GM23338 (cell line): ENCODE measurements around the gene SLC51B. TPM values are rescaled to one million over a fixed set of nuclear protein-coding genes. Genes with fewer than 3 reads are reported as not detected.

Experiments used
- ATAC-seq: fragments of 200-7000 bp; cut with Tn5 transposase; 3 replicates; pipeline ENCODE4 v1.9.1; 2020
- DNase-seq: peaks from one replicate; pipeline ENCODE4 v3.0.0-alpha.2; 2015; ENCODE audit warnings: low spot score
- H2AFZ ChIP-seq: fragments of 200-600 bp; sonication (generic); 2 replicates; pipeline ENCODE4 v1.8.0; 2016; ENCODE audit warnings: antibody characterized with exemption, mild to moderate bottlenecking, moderate library complexity
- H3F3A ChIP-seq: fragments of 200-600 bp; sonication (generic); replicated peaks from 2 replicates; pipeline ENCODE4 v1.8.0; 2017; ENCODE audit warnings: antibody characterized with exemption, mixed run types, low read depth
- H3K27ac ChIP-seq: fragments of 200-600 bp; sonication (generic); 2 replicates; pipeline ENCODE4 v1.6.1; 2016; ENCODE audit warnings: low read depth
- H3K27me3 ChIP-seq: fragments of 200-600 bp; sonication (generic); 2 replicates; pipeline ENCODE4 v1.8.0; 2016; ENCODE audit warnings: mild to moderate bottlenecking, mixed run types, moderate library complexity; ENCODE audit not compliant: insufficient read depth
- H3K36me3 ChIP-seq: fragments of 200-600 bp; sonication (generic); 2 replicates; pipeline ENCODE4 v1.8.0; 2016; ENCODE audit warnings: mild to moderate bottlenecking; ENCODE audit not compliant: insufficient read depth
- H3K4me1 ChIP-seq: fragments of 200-600 bp; sonication (generic); 2 replicates; pipeline ENCODE4 v1.8.0; 2016; ENCODE audit warnings: mild to moderate bottlenecking, moderate library complexity; ENCODE audit not compliant: insufficient read depth
- H3K4me2 ChIP-seq: fragments of 200-600 bp; sonication (generic); 2 replicates; pipeline ENCODE4 v1.7.1; 2017; ENCODE audit warnings: mixed run types
- H3K4me3 ChIP-seq: fragments of 200-600 bp; sonication (generic); 2 replicates; pipeline ENCODE4 v1.6.1; 2016; ENCODE audit warnings: mixed run types
- H3K79me2 ChIP-seq: fragments of 200-600 bp; sonication (generic); replicated peaks from 2 replicates; pipeline ENCODE4 v1.8.0; 2017; ENCODE audit warnings: mild to moderate bottlenecking; ENCODE audit not compliant: insufficient read depth
- H3K9me2 ChIP-seq: fragments of 200-600 bp; sonication (generic); 2 replicates; pipeline ENCODE4 v1.8.0; 2017; ENCODE audit not compliant: insufficient read depth
- H4K20me1 ChIP-seq: fragments of 200-600 bp; sonication (generic); replicated peaks from 2 replicates; pipeline ENCODE4 v1.8.0; 2017; ENCODE audit warnings: mild to moderate bottlenecking; ENCODE audit not compliant: insufficient read depth
- H3K27ac Mint-ChIP-seq: 2 replicates; pipeline ENCODE4 v1.8.0; 2020; ENCODE audit warnings: inconsistent platforms, mild to moderate bottlenecking, moderate library complexity, mixed read lengths
- H3K27me3 Mint-ChIP-seq: 3 replicates; pipeline ENCODE4 v1.8.0; 2022; ENCODE audit warnings: low read depth, mild to moderate bottlenecking, moderate library complexity, mixed read lengths, inconsistent platforms; ENCODE audit not compliant: insufficient read depth, poor library complexity
- H3K36me3 Mint-ChIP-seq: 3 replicates; pipeline ENCODE4 v1.8.0; 2021; ENCODE audit warnings: low read depth, mild to moderate bottlenecking, inconsistent platforms, moderate library complexity, mixed read lengths
- H3K4me1 Mint-ChIP-seq: 3 replicates; pipeline ENCODE4 v1.8.0; 2020; ENCODE audit warnings: mild to moderate bottlenecking, inconsistent platforms, mixed read lengths
- H3K4me3 Mint-ChIP-seq: 3 replicates; pipeline ENCODE4 v1.8.0; 2021; ENCODE audit warnings: moderate library complexity, mild to moderate bottlenecking, inconsistent platforms, mixed read lengths
- H3K9me3 Mint-ChIP-seq: 3 replicates; pipeline ENCODE4 v1.8.0; 2020; ENCODE audit warnings: moderate library complexity, mild to moderate bottlenecking, inconsistent platforms, mixed read lengths
- polyA plus RNA-seq: library from polyadenylated mRNA; unstranded; fragments of >200 nt; fragmentation: Nextera tagmentation; extraction: Ambion mirVana; gene quantifications from 2 replicates; pipeline ENCODE4 v1.2.1, GENCODE V29; 2016
- total RNA-seq: library from RNA; depleted of rRNA; stranded (reverse); fragments of >200 nt; shearing (Covaris generic); gene quantifications from 2 replicates; pipeline ENCODE4 v1.2.3, GENCODE V29; 2014
- TF ChIP-seq, protein P1 (sequence below): fragments of 250-450 bp; sonication (Bioruptor Pico); IDR thresholded peaks from 2 replicates; pipeline ENCODE4 v1.5.0; 2020; ENCODE audit warnings: mild to moderate bottlenecking, moderate library complexity
- TF ChIP-seq, protein P2 (sequence below): IDR thresholded peaks from 2 replicates; pipeline ENCODE4 v1.6.1; 2016; ENCODE audit warnings: antibody characterized with exemption
- TF ChIP-seq, protein P3 (sequence below), 2 experiments: fragments of 200-600 bp in 1 of 2; sonication (generic) in 1 of 2; conservative IDR thresholded peaks; 2 replicates each; pipeline versions ENCODE4 v1.5.1 to v1.6.1; 2016 to 2017; ENCODE audit warnings: antibody characterized with exemption in 2 of 2, low read depth in 2 of 2, mild to moderate bottlenecking in 2 of 2, moderate library complexity in 1 of 2

SLC51B gene
- total and polyA plus RNA-seq, 2 experiments from 2014 or later: not detected

DNA sequence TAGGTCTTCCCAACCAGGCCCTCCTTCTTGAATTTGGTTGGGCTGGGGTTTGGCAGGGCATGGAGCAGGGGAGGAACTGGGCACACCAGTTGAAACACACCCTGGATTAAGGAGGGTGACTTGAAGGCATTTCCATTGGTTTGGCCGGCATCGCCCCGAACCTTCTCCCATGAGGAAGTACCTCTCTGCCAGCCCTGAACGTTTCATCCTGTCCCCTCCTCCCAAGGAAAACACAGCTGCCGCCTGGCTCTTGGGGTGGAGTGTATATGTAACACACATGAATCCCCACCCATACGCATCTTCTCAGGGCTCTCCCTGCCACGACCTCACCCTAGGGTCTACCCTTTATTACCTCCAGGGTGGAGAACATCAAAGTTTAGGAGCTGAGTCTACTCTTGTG, 55.3 kb downstream of the SLC51B start (continued):
- TF ChIP-seq, protein P1, sequence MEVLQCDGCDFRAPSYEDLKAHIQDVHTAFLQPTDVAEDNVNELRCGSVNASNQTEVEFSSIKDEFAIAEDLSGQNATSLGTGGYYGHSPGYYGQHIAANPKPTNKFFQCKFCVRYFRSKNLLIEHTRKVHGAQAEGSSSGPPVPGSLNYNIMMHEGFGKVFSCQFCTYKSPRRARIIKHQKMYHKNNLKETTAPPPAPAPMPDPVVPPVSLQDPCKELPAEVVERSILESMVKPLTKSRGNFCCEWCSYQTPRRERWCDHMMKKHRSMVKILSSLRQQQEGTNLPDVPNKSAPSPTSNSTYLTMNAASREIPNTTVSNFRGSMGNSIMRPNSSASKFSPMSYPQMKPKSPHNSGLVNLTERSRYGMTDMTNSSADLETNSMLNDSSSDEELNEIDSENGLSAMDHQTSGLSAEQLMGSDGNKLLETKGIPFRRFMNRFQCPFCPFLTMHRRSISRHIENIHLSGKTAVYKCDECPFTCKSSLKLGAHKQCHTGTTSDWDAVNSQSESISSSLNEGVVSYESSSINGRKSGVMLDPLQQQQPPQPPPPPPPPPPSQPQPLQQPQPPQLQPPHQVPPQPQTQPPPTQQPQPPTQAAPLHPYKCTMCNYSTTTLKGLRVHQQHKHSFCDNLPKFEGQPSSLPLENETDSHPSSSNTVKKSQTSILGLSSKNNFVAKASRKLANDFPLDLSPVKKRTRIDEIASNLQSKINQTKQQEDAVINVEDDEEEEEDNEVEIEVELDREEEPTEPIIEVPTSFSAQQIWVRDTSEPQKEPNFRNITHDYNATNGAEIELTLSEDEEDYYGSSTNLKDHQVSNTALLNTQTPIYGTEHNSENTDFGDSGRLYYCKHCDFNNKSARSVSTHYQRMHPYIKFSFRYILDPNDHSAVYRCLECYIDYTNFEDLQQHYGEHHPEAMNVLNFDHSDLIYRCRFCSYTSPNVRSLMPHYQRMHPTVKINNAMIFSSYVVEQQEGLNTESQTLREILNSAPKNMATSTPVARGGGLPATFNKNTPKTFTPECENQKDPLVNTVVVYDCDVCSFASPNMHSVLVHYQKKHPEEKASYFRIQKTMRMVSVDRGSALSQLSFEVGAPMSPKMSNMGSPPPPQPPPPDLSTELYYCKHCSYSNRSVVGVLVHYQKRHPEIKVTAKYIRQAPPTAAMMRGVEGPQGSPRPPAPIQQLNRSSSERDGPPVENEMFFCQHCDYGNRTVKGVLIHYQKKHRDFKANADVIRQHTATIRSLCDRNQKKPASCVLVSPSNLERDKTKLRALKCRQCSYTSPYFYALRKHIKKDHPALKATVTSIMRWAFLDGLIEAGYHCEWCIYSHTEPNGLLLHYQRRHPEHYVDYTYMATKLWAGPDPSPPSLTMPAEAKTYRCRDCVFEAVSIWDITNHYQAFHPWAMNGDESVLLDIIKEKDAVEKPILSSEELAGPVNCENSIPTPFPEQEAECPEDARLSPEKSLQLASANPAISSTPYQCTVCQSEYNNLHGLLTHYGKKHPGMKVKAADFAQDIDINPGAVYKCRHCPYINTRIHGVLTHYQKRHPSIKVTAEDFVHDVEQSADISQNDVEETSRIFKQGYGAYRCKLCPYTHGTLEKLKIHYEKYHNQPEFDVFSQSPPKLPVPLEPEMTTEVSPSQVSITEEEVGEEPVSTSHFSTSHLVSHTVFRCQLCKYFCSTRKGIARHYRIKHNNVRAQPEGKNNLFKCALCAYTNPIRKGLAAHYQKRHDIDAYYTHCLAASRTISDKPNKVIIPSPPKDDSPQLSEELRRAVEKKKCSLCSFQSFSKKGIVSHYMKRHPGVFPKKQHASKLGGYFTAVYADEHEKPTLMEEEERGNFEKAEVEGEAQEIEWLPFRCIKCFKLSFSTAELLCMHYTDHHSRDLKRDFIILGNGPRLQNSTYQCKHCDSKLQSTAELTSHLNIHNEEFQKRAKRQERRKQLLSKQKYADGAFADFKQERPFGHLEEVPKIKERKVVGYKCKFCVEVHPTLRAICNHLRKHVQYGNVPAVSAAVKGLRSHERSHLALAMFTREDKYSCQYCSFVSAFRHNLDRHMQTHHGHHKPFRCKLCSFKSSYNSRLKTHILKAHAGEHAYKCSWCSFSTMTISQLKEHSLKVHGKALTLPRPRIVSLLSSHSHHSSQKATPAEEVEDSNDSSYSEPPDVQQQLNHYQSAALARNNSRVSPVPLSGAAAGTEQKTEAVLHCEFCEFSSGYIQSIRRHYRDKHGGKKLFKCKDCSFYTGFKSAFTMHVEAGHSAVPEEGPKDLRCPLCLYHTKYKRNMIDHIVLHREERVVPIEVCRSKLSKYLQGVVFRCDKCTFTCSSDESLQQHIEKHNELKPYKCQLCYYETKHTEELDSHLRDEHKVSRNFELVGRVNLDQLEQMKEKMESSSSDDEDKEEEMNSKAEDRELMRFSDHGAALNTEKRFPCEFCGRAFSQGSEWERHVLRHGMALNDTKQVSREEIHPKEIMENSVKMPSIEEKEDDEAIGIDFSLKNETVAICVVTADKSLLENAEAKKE (CRISPR knock-in tag): no peak

DNA sequence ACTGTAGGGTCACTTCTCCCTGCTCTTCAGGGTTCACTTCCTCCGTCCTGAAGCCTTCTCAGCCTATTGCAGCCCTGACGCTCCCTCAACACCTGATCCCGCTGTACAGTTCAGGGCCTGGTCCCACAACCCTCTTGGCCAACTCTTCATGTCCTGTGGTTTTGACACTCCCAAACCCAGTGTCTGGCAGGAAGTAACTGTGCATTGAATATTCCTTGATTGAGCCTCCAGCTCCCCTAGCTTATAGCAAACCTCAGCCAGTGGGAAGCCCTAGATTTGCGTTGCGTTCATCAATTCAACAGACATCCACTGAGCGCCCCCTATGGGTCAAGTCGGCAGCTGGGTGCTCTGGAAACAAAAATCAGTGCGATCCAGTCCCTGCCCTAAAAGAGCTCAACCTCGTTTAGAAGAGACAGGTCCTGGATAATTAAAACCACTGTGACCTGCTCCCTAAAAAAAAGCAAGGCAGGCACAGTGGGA, 56.3 kb downstream of the SLC51B start:
- DNase-seq (peak; percentile 95), ATAC-seq (peak; percentile 78)
- Mint-ChIP-seq H3K4me3 (peak overlapping the region; percentile 87), H3K36me3 (no peaks in the 10 kb centered on the region), H3K9me3 (no peaks in the 10 kb centered on the region), H3K27me3 (peaks cover 17% of the 10 kb centered on the region), H3K27ac (peak overlapping the region; percentile 68), H3K4me1 (peaks cover 4% of the 10 kb centered on the region; the same call in 1 of the 3 replicates)
- H3K4me1 ChIP-seq: peaks cover 5% of the 10 kb centered on the region; the same call in 1 of the 2 replicates
- H4K20me1 ChIP-seq: no peaks in the 10 kb centered on the region; the same call in 1 of the 2 replicates
- H3K79me2 ChIP-seq: no peaks in the 10 kb centered on the region
- H3K9me2 ChIP-seq: no peaks in the 10 kb centered on the region
- TF ChIP-seq, protein P2, sequence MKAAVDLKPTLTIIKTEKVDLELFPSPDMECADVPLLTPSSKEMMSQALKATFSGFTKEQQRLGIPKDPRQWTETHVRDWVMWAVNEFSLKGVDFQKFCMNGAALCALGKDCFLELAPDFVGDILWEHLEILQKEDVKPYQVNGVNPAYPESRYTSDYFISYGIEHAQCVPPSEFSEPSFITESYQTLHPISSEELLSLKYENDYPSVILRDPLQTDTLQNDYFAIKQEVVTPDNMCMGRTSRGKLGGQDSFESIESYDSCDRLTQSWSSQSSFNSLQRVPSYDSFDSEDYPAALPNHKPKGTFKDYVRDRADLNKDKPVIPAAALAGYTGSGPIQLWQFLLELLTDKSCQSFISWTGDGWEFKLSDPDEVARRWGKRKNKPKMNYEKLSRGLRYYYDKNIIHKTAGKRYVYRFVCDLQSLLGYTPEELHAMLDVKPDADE: no peak
- TF ChIP-seq, protein P3, sequence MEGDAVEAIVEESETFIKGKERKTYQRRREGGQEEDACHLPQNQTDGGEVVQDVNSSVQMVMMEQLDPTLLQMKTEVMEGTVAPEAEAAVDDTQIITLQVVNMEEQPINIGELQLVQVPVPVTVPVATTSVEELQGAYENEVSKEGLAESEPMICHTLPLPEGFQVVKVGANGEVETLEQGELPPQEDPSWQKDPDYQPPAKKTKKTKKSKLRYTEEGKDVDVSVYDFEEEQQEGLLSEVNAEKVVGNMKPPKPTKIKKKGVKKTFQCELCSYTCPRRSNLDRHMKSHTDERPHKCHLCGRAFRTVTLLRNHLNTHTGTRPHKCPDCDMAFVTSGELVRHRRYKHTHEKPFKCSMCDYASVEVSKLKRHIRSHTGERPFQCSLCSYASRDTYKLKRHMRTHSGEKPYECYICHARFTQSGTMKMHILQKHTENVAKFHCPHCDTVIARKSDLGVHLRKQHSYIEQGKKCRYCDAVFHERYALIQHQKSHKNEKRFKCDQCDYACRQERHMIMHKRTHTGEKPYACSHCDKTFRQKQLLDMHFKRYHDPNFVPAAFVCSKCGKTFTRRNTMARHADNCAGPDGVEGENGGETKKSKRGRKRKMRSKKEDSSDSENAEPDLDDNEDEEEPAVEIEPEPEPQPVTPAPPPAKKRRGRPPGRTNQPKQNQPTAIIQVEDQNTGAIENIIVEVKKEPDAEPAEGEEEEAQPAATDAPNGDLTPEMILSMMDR (conservative IDR thresholded peaks at IDR 0.05; ENCODE audit: low read depth in 2 of 2): peak; percentile 94 to 99
- peak overlapping the region; percentile 86 for H3K4me2 ChIP-seq
- H3K27ac ChIP-seq: no peak overlapping the region; the same call in 1 of the 2 replicates
- H3K27me3 ChIP-seq: peaks cover 13% of the 10 kb centered on the region
- H3K4me3 ChIP-seq: peak overlapping the region; percentile 66
- H3K36me3 ChIP-seq: no peaks in the 10 kb centered on the region
- peak overlapping the region; percentile 88 for H2AFZ ChIP-seq
- no peaks in the 10 kb centered on the region for H3F3A ChIP-seq
